Activated naive CD8-positive, alpha-beta T cell (primary cell): ENCODE results near the gene IP6K2.

Experiments
- H3K27ac Mint-ChIP-seq: one replicate; pipeline ENCODE4 v1.8.0; 2021; ENCODE audit warnings: mixed read lengths
- H3K27me3 Mint-ChIP-seq: one replicate; pipeline ENCODE4 v1.8.0; 2021; ENCODE audit warnings: mixed read lengths
- H3K36me3 Mint-ChIP-seq: one replicate; pipeline ENCODE4 v1.8.0; 2021; ENCODE audit warnings: mixed read lengths
- H3K4me1 Mint-ChIP-seq: one replicate; pipeline ENCODE4 v1.8.0; 2021; ENCODE audit warnings: low read depth, mixed read lengths
- H3K4me3 Mint-ChIP-seq: one replicate; pipeline ENCODE4 v1.8.0; 2021; ENCODE audit warnings: mild to moderate bottlenecking, mixed read lengths
- H3K9me3 Mint-ChIP-seq: one replicate; pipeline ENCODE4 v1.8.0; 2021; ENCODE audit warnings: low read depth, mixed read lengths

The IP6K2 gene

GRCh38 chr3:48678566-48679380 lies 38.2 kb downstream of the IP6K2 start:
- H3K4me1 Mint-ChIP-seq, result peaks cover 13% of the 10 kb centered on the region
- H3K9me3 Mint-ChIP-seq, result no peaks in the 10 kb centered on the region

DNA sequence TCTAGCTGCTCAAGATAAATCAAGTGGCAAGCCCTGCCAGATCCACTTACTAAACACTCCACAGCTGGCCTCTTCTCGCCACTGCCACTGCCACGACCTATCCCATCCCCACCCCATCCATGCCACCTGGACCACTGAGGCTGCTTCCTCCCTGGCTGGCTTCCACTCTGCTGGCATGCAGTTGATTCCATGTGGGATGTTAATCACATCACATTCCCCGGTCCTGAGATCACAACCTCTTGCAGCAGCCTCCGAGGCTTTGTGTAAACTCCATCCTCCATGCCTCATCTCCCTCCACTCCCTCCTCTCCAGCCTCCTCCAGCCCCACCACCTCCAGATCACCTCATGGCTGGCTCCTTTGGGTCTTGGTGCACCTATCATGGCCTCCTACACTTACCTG lies 39.0 kb downstream of the IP6K2 start:
- H3K4me1 Mint-ChIP-seq, result peaks cover 7% of the 10 kb centered on the region
- no peaks in the 10 kb centered on the region for H3K9me3 Mint-ChIP-seq
- peaks cover 13% of the 10 kb centered on the region for H3K36me3 Mint-ChIP-seq
- no peak overlapping the region for H3K27ac Mint-ChIP-seq
- no peak overlapping the region for H3K4me3 Mint-ChIP-seq
- no peaks in the 10 kb centered on the region for H3K27me3 Mint-ChIP-seq

More at GRCh38 chr3:48678566-48679380, 38.2 kb downstream of the IP6K2 start:
- Mint-ChIP-seq H3K27ac (no peak overlapping the region), H3K36me3 (peaks cover 13% of the 10 kb centered on the region), H3K4me3 (no peak overlapping the region), H3K27me3 (no peaks in the 10 kb centered on the region)

GRCh38 chr3:48674505-48674904 lies 42.5 kb downstream of the IP6K2 start:
- Mint-ChIP-seq H3K4me1 (no peaks in the 10 kb centered on the region), H3K36me3 (peaks cover 11% of the 10 kb centered on the region), H3K27ac (no peak overlapping the region), H3K9me3 (no peaks in the 10 kb centered on the region), H3K27me3 (no peaks in the 10 kb centered on the region), H3K4me3 (no peak overlapping the region)

GRCh38 chr3:48672522-48672921 lies 44.5 kb downstream of the IP6K2 start:
- H3K4me1 Mint-ChIP-seq, result no peaks in the 10 kb centered on the region
- no peak overlapping the region for H3K27ac Mint-ChIP-seq

DNA sequence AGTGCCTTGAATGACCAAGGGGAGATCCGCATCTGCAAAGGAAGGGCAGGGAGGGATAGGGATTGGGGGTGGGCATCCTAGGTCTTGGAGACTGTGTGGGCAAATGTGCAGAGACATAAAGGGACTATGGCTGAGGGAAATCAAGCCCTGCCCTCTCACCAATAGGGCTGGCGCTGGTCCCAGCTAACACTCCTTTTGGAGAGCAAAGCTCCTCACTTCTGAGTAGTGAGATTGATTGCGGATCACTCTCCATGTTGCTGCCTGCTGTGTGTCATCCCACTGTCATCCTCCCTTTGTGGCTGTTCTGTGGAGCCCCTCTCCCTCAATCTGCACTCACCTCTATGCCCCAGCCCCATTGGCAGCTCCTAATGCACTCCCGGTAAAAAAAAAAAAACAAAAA lies 52.1 kb downstream of the IP6K2 start:
- Mint-ChIP-seq H3K27me3 (peaks cover 4% of the 10 kb centered on the region), H3K36me3 (no peaks in the 10 kb centered on the region), H3K9me3 (no peaks in the 10 kb centered on the region), H3K4me3 (no peak overlapping the region), H3K27ac (no peak overlapping the region), H3K4me1 (peaks cover 12% of the 10 kb centered on the region)

More at GRCh38 chr3:48672522-48672921, 44.5 kb downstream of the IP6K2 start:
- no peak overlapping the region for H3K4me3 Mint-ChIP-seq
- H3K36me3 Mint-ChIP-seq, result peaks cover 6% of the 10 kb centered on the region
- H3K9me3 Mint-ChIP-seq, result no peaks in the 10 kb centered on the region
- no peaks in the 10 kb centered on the region for H3K27me3 Mint-ChIP-seq

- Mint-ChIP-seq H3K27me3 (peaks cover 4% of the 10 kb centered on the region), H3K27ac (no peak overlapping the region), H3K9me3 (no peaks in the 10 kb centered on the region)
Observed at GRCh38 chr3:48664313-48664644, 52.7 kb downstream of the IP6K2 start.

DNA sequence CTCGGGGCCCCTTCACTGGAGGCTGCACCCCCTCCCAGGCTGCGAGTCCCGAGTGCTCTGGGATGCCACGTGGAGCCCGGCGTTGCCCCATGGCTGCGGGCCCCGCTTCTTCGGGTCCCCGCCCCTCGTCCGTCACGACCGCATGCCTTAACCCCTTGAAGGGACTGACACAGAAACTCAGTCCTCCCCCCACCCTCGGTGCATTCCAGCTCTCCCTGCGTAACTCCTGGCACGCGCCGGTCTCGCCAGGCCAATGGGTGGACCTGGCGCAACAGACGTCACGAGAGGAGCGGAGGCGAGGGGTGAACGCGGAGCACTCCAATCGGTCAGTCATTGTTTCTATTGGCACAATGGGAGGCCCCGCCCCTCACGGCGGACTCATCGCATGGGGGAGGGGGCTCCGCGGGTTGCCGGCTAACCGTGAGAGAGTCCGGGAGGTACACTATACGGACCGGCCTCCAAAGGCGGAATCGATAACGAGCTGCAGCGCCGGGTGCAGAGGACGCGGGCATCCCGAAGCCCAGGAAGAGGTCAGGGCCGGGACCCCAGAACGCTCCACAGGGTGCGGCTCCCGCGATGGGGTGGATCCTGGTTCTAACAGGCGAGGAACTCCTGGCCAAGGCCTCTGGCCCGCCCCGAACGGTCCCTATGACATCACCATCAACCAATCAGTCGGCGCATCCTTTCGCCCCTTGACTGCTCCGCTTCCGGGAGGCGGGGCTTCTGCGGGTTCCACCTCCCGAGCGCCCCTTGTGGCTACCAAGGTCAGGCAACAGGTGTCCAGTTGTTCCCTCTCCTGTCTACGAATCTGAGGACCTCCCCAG lies 53.3 kb downstream of the IP6K2 start:
- peaks cover 12% of the 10 kb centered on the region for H3K4me1 Mint-ChIP-seq
- H3K4me3 Mint-ChIP-seq, result peak overlapping the region; percentile 72
- peaks cover 4% of the 10 kb centered on the region for H3K27me3 Mint-ChIP-seq
- no peaks in the 10 kb centered on the region for H3K9me3 Mint-ChIP-seq
- H3K36me3 Mint-ChIP-seq, result no peaks in the 10 kb centered on the region
- peak overlapping the region; percentile 72 for H3K27ac Mint-ChIP-seq

More at GRCh38 chr3:48664313-48664644, 52.7 kb downstream of the IP6K2 start:
- Mint-ChIP-seq H3K4me3 (peak overlapping the region; percentile 72), H3K4me1 (peaks cover 12% of the 10 kb centered on the region), H3K36me3 (no peaks in the 10 kb centered on the region)

DNA sequence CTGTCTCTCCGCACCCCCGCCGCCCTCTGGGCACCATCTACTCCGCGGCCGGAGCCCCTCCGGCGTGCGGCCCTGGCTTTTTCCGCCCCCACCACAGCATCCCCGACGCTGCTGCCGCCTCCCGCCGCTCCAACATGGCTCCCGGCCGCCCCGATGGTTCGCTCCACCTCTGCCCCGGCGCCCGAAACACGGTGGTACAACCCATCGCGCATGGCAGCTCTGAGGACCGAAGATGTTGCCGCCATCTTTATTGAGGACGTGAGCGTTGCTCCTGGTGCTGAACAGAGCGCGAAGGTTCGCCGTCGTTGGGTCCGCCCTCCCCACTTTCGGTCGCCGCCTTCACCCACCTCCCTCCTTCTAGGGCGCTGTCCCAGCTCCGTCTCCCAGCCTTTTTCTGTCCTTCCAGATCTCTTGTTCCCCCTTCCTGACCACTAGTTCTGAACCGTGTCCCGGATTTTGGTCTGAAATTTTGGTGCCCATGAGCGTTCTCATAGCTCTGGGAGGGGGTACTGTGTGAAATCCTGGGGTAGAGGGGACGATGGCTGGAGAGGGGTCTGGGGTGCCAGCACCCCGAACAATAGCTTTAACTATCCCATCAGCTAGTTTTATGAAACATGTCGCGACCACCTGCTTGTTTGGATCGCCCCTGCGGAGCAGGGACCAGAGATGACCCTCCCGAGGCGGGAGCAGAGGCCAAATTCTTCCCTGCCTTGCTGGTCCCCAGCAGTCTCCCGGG lies 54.1 kb downstream of the IP6K2 start, which contains the start of gene CELSR3:
Gene CELSR3 (minus strand): TSS at position 134 of the 736 bp plus-strand sequence. CDS start 252 bp downstream, outside the sequence.
- Mint-ChIP-seq H3K9me3 (no peaks in the 10 kb centered on the region), H3K27ac (peak within 1 kb of the TSS; percentile 72), H3K36me3 (no peaks in the 10 kb centered on the region), H3K27me3 (peaks cover 4% of the 10 kb centered on the region), H3K4me3 (peak within 1 kb of the TSS; percentile 72), H3K4me1 (peaks cover 12% of the 10 kb centered on the region)

- Mint-ChIP-seq H3K36me3 (no peaks in the 10 kb centered on the region), H3K4me1 (peaks cover 14% of the 10 kb centered on the region), H3K9me3 (no peaks in the 10 kb centered on the region), H3K27me3 (peaks cover 4% of the 10 kb centered on the region), H3K27ac (no peak overlapping the region), H3K4me3 (no peak overlapping the region)
Observed at GRCh38 chr3:48662145-48662752, 54.8 kb downstream of the IP6K2 start.

DNA sequence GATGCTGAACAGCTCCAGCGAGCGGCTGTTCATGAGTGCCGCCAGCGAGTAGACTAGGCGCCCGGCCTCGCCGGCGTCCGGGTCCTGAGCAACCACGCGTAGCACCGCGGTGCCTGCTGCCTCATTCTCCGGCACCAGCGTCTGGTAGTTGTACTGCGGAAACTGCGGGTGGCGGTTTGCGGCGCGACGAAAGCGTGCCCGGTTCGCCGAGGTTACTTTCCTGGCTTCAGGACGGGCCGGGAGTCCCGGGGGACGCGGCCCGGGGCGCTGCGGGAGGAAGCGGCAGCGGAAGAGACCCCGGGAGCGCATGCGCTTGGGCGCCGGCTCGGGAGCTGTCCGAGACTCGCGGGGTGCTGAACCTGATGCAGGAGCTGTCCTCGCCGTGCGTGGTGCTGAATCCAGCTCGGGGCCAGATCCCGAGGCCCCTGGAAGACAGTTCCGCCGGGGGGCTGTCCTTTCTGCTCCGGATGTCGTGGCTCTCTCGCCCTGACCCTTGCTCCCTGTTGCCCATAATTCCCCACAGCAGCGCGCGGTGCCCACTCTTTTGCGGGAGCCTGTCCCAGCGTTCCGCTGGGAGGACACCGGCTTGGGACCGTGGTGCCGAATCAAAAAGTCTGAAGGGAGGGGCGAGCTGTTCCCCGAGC lies 55.4 kb downstream of the IP6K2 start:
- Mint-ChIP-seq H3K4me3 (peak overlapping the region; percentile 69), H3K27me3 (peaks cover 4% of the 10 kb centered on the region), H3K36me3 (no peaks in the 10 kb centered on the region), H3K27ac (no peak overlapping the region), H3K9me3 (no peaks in the 10 kb centered on the region), H3K4me1 (peaks cover 15% of the 10 kb centered on the region)

DNA sequence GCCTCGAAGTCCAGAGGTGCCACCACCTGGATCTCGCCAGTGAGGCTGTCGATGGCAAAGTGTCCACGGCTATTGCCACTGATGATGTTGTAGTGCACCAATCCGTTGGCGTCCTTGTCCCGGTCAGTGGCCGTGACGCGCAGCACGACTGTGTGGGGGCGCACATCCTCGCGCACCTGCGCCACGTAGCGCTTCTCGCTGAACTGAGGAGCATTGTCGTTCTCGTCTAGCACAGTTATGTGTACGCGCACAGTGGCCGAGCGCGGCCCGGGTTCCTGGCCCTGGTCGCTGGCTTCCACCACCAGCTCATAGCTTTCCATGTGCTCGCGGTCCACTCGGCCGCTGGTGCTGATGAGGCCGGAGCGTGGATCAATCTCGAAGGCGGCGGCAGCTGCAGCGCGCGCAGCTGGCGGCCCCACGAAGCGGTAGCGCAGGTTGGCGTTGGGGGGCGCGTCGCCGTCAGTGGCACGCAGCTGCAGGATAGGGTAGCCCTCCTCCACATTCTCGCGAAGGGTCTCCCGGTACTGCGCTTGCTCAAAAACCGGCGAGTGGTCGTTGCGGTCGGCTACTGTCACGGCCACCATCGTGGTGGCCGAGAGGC lies 56.1 kb downstream of the IP6K2 start:
- H3K36me3 Mint-ChIP-seq, result no peaks in the 10 kb centered on the region
- H3K4me1 Mint-ChIP-seq, result peaks cover 17% of the 10 kb centered on the region
- no peaks in the 10 kb centered on the region for H3K9me3 Mint-ChIP-seq
- H3K27me3 Mint-ChIP-seq, result peaks cover 4% of the 10 kb centered on the region
- H3K4me3 Mint-ChIP-seq, result no peak overlapping the region
- H3K27ac Mint-ChIP-seq, result no peak overlapping the region

GRCh38 chr3:48656841-48657281 lies 60.2 kb downstream of the IP6K2 start:
- Mint-ChIP-seq H3K4me1 (peaks cover 12% of the 10 kb centered on the region), H3K36me3 (no peaks in the 10 kb centered on the region), H3K4me3 (peak overlapping the region; percentile 80), H3K9me3 (no peaks in the 10 kb centered on the region), H3K27me3 (no peaks in the 10 kb centered on the region), H3K27ac (peak overlapping the region; percentile 77)

- H3K27ac Mint-ChIP-seq, result peak overlapping the region; percentile 77
- peak overlapping the region; percentile 80 for H3K4me3 Mint-ChIP-seq
- no peaks in the 10 kb centered on the region for H3K27me3 Mint-ChIP-seq
- H3K36me3 Mint-ChIP-seq, result no peaks in the 10 kb centered on the region
- H3K9me3 Mint-ChIP-seq, result no peaks in the 10 kb centered on the region
- H3K4me1 Mint-ChIP-seq, result peaks cover 10% of the 10 kb centered on the region
Observed at GRCh38 chr3:48656061-48656840, 60.8 kb downstream of the IP6K2 start.
